GM12874 (cell line): ENCODE results near the gene SLC48A1.

Experiments used
- CTCF ChIP-seq: IDR thresholded peaks from 2 replicates; pipeline ENCODE4 v1.5.1; 2011; ENCODE audit warnings: low read depth, mild to moderate bottlenecking, control low read depth, low read length, moderate library complexity; ENCODE audit not compliant: insufficient read depth

The SLC48A1 gene

GRCh38 chr12:47786662-47787280 is 13.7 kb downstream of the SLC48A1 start:
- TF ChIP-seq CTCF = no peak

GRCh38 chr12:47787596-47788319 is 14.7 kb downstream of the SLC48A1 start:
- no peak for TF ChIP-seq CTCF

GRCh38 chr12:47789141-47789540 is 16.1 kb downstream of the SLC48A1 start:
- no peak for TF ChIP-seq CTCF

GRCh38 chr12:47789712-47790489 is 16.9 kb downstream of the SLC48A1 start:
- no peak for TF ChIP-seq CTCF

- TF ChIP-seq CTCF = no peak
Measured at GRCh38 chr12:47790676-47791350, 17.8 kb downstream of the SLC48A1 start.

GRCh38 chr12:47791351-47791746 is 18.3 kb downstream of the SLC48A1 start:
- TF ChIP-seq CTCF = no peak

- TF ChIP-seq CTCF = no peak
Measured at GRCh38 chr12:47791874-47792273, 18.8 kb downstream of the SLC48A1 start.
